ENCODE results near the gene CSKMT. TPM values are rescaled to one million over a fixed set of nuclear protein-coding genes. Genes with fewer than 3 reads are reported as not detected.
"Not testable (repeated sequence)": the region's sequence is repeated elsewhere in the genome, so short reads cannot be mapped to it uniquely, and the experiment has no call there.

CSKMT gene
- total RNA-seq, 1 donor from 2014 or later = 13.8 TPM

DNA sequence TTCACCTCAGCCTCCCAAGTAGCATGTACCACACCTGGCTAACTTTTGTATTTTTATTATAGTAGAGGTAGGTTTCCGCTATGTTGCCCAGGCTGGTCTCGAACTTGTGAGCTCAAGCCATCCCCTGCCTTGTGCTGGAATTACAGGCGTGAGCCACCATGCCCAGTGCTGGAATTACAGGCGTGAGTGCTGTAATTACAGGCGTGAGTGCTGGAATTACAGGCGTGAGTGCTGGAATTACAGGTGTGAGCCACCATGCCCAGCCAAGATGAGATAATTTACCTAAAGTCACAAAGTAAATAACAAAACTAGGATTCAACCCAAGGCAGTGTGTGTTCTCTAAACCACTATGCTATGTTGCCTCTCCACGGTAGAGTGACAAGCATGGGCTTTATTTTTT is 17.4 kb downstream of the CSKMT start:
- no peak for DNase-seq (ENCODE audit: low spot score)

DNA sequence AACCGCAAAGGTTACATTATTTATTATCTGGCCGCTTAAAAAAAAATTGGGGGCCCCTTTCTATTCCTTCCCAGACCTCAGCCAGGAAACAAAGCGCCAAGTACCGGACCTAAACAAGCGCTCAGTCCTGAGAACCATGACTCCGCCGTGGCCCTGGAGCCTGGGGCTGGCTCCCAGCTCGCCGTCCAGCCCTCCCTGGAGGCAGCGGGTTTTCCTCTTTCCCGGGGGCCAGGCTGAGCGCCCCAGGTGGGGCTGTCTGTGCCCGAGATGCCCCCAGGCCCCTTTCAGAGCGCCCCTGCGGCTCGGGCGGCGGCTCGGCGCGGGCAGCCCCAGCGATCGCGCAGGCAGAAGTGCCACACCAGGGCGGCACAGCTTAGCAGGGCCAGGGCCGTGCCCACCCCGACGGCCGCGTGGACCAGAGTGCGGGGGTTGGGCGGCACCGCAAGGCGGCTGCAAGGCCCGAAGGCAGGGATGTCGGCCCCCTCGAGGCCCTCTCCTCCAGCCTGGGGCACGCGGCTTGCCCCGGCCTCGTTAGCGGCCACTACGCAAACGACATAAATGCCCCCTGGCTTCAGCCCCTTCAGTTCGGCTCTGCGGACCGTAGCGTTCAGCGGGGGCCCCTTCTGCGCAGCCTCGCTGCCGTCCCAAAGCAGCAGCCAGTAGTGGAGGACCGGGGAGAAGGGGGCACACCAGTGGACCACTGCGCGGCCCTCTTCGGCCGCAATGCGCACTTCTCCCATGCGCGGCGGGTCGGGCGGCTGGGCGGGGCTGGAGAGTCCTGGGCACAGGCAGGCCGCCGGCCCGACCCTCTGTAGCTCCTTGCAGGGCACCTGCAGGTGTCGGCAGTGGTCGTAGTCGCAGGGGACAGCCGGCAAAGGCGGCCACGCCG is 22.6 kb downstream of the CSKMT start:
- no peak for DNase-seq (ENCODE audit: low spot score)

GRCh38 chr11:62688491-62688890 is 23.4 kb downstream of the CSKMT start:
- no peak for DNase-seq (ENCODE audit: low spot score)

GRCh38 chr11:62689421-62690183 is 24.5 kb downstream of the CSKMT start, which contains the start of gene LRRN4CL:
TSS of gene LRRN4CL (minus strand) at chr11:62689530. CDS start at chr11:62688508, 1,022 bp downstream.
- no peak for DNase-seq (ENCODE audit: low spot score)

- not testable (repeated sequence) for DNase-seq (ENCODE audit: low spot score)
Observed at GRCh38 chr11:62693624-62694023, 28.5 kb downstream of the CSKMT start.

DNA sequence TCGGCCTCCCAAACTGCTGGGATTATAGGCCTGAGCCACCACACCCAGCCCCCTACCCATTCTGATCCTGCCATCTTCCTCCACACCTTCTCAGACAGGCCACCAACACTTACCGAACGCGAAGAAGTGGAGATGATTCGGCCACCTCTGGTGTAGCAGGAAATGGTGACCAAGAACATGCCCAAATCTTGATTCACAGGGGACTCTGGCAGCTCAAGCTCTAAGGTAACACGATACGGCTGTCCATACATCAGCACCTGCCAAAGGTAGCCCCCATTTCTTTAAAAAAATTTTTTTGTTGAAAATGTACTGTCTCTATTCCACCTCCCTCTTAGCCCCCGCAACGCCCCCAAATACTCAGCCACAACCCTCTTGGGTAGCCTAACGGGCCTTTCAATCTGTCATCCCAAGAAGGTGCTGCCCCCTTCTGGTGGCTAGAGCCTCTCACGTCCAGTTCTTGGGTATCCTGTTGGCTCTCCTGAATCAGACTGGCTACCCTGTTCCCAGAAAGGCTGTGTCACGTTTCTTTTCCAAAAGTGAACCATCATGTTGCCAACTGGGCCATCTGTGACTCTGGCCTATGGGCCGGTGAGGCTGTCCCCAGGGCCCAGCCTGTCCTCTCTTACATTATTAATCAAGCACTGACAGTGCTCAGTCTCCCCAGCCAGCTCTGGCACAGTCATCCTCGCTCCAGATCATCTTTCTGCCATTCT is 29.5 kb downstream of the CSKMT start:
- DNase-seq (ENCODE audit: low spot score) = no peak

GRCh38 chr11:62702246-62702645 is 37.1 kb downstream of the CSKMT start:
- DNase-seq (ENCODE audit: low spot score) = no peak

DNA sequence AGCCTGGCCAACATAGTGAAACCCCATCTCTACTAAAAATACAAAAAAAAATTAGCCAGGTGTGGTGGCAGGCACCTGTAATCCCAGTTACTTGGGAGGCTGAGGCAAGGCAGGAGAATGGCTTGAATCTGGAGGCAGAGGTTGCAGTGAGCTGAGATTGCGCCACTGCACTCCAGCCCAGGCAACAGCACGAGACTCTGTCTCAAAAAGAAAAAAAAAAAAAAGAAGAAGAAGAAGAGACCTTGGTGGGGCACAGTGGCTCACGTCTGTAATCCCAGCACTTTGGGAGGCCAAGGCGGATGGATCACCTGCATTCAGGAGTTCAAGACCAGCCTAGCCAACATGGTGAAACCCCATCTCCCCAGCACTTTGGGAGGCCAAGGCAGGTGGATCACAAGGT is 38.8 kb downstream of the CSKMT start:
- DNase-seq (ENCODE audit: low spot score) = not testable (repeated sequence)

DNA sequence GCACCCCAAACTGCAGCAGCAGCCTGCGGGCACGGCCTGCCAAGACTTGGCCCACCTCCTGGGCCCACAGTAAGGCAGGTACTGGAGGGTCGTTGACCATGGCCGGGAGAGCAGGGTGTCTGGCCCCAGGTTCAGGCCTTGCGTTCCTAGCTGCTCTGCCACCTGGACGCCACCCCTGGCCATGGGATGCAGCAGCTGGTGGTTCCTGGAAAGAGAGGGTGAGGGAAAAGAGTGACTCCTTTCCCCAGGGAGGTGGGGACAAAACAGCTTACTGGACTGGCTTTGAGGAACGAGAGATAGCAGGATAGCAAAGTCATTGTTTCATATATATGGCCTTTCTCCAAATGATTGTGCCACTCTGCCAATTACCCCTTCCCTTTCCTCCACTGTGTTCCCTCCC is 40.3 kb downstream of the CSKMT start:
- DNase-seq (ENCODE audit: low spot score) = no peak

DNA sequence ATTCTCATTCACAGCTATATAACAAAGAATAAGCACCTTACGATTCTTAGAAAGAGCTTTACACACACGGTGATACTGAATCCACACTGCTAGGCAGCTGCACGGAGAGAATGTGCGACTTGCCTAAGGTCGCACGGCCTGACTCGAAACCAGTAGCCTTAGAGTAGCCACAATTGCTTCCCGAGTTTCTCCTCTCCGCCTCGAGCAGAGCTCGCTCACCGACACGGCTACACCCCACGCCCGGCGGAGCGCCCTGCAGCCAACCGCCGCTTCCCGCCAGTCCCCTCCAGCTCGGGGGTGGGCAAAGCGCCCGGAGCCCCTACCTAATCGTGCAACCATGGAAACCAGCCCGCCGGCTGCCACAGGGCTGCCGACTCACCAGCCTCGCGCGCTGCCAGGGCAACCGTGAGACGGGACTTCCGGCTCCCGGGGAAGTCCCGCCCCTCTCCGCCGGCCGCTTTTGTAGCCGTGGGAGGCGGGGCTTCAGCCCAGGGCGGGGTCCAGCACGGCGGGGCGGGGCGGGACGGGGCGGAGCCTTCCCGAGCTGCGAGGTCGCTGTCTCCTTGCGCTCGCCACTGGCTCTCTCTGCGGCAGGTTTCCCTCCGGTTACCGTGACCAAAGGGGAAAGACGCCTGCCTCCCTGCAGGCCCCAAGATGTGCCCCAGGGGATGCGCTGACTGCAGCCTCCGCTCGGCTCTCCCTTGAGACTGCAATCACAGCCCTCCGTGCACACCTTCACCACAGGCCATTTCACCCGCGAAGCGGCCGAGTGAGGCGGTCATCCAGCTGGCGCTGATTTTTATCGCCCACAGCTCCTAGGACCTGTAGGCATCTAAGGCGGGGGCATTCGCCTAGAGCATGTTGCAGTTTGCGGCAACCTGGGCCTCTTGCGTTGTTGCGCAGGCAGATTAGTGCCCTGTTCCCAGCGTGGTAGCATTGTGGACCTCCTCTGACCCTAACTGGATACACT is 41.1 kb downstream of the CSKMT start:
- peak; percentile 99 for DNase-seq (ENCODE audit: low spot score)

DNA sequence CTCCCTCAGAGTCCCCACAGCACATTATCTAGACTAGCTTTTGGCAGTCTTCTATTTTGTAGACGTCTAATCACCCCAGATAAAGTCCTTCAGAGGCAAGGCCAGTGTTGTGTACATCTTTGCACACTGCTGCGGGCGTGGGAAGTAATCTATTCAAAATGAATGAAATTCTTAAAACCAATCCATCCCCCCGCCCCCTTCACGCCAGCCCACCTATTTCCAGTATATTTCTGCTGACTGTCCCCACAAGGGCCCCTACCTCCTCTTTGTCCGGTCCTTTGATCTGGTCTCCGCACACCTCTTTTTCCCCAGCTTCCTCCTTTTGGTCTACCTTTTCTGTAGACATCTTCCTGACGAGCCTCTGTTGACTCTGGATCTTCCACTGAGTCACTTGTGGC is 41.7 kb downstream of the CSKMT start:
- DNase-seq (ENCODE audit: low spot score) = no peak

- DNase-seq (ENCODE audit: low spot score) = no peak
Observed at GRCh38 chr11:62707277-62707861, 42.3 kb downstream of the CSKMT start, which contains the start of the genes BSCL2 and GNG3. TSS of gene BSCL2 (minus strand) at chr11:62707424. CDS start at chr11:62707195, 229 bp downstream. TSS of gene GNG3 (plus strand) at chr11:62707676. CDS start at chr11:62708296, 620 bp downstream.

DNA sequence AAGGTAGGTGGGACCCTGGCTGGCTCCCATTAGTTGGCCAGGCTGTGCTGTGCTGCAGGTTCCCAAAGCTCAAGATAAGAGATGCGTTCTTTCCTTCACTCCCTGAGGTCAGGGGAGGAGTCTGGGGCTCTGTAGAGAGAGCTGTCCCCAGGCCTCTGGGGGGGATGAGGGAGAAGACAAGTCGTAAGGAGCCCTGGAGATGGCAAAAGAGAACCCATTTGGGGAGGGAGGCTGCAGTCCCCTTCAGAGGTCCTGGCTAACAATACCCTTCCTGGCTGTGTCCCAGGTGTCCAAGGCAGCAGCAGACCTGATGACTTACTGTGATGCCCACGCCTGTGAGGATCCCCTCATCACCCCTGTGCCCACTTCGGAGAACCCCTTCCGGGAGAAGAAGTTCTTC is 43.3 kb downstream of the CSKMT start:
- DNase-seq (ENCODE audit: low spot score) = no peak

DNA sequence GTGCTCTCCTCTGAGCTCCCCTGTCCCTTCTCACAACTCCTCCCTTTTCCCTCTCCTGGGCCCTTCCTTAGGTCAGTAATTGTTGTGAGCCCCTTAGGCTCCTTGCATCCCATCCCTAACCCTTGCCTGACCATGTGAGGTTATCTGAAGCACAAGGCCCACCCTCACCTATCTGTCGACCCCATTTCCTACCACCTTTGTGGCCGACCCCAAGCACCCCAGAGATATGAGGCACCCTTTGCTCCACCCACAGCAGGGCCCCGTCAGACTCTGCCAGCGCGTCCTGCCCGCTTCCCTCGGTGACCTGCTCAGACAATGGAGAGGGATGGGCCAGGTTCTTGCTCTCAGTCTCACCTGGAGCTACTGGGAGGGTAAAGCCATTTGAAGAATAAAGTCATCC is 43.7 kb downstream of the CSKMT start:
- no peak for DNase-seq (ENCODE audit: low spot score)

DNA sequence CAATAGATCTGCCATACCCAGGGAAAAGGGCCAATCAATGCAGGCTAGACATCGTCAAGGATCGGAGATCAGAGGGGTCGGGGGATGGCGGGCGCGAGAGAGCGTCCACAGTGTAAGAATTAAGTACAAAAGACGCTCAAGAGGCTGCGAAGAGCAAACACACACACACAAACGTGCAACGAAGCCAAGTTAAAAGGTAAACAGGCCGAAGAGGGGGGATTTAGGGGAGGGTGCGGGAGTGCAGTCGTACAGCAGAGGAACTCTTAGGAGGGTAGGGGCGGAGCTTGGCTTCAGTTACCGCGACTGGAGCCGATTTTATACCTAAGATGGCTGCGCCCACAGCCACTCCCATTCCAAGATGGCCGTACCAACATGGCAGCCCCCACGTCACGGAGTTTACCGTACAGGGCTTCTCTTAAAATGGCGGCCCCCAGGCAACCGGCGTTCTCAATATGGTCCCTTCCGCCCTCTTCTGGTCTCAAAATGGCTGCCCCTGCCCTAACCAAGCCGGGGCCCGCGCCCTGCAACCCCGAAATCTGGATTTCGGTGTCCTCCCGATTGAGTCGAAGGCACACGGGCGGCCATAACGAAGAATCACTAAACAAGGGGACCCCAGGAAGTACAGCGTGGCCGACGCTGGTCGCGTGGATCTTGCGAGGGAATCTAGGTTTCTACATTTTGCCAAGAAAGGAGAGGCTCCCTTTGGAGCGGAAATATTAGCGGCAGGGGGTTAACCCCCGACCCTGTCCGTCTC is 44.3 kb downstream of the CSKMT start:
- DNase-seq (ENCODE audit: low spot score) = peak; percentile 97

GRCh38 chr11:62710001-62710345 is 44.9 kb downstream of the CSKMT start:
- no peak for DNase-seq (ENCODE audit: low spot score)

GRCh38 chr11:62712276-62712812 is 47.2 kb downstream of the CSKMT start:
- DNase-seq (ENCODE audit: low spot score) = no peak

DNA sequence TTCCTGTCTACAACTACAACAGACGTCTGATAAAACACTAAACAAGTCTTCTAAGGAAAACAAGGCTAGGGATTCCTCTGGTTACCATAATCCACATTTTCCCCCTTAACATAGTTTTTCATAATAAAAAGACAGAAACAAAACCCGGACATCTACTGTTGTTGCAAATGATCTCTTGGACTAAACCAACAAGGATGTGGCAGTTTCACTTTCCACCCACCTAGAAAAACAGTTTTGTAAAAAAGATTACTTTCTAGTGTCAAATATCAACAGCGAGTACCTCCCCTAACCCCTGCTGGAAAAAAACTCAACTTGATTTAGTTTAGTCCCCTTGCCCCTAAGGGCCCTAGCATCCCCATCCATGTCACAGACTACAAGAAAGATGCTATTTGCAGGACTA is 47.7 kb downstream of the CSKMT start:
- DNase-seq (ENCODE audit: low spot score) = no peak

- DNase-seq (ENCODE audit: low spot score) = no peak
Observed at GRCh38 chr11:62713343-62713742, 48.2 kb downstream of the CSKMT start.
